ENCODE measurements around the gene GRID1. TPM values are rescaled to one million over a fixed set of nuclear protein-coding genes. Genes with fewer than 3 reads are reported as not detected.

GRID1 gene
- total RNA-seq, 4 donors from 2014 or later = 0.40 to 1.9 (median 1.00) TPM

- Histone ChIP-seq H3K36me3 (no peaks in the 10 kb centered on the region), H3K9me3 (no peaks in the 10 kb centered on the region), H3K27me3 (no peaks in the 10 kb centered on the region), H3K27ac (no peak overlapping the region), H3K4me3 (no peak overlapping the region), H3K4me1 (no peaks in the 10 kb centered on the region)
- intact Hi-C loops (cut with DNase I; ENCODE audit: low total_unique reads) = no loop called here
- WGBS, 2 donors (ENCODE audit: low coverage in 1 of 2) = 86% methylated on average over 7 to 16 of the region's 18 CpGs
- TF ChIP-seq POLR2AphosphoS5 (IDR thresholded peaks at IDR 0.05) (no peak), POLR2A (IDR thresholded peaks at IDR 0.05) (no peak), EP300 (IDR thresholded peaks at IDR 0.05; ENCODE audit: low read depth) (no peak), CTCF (IDR thresholded peaks at IDR 0.05) (no peak)
- DNase-seq = no peak
- in situ Hi-C loops (cut with MboI; ENCODE audit: low pct_ligation_motif_present in 1 of 4, low pct_unique_long_range_greater_than_20kb in 1 of 4, low sequenced_read_pairs in 3 of 4) = no loop called here
These were observed 235.7 kb downstream of the GRID1 start for GRCh38 chr10:86130737-86131475.

- Histone ChIP-seq H3K9me3 (no peaks in the 10 kb centered on the region), H3K27me3 (no peaks in the 10 kb centered on the region), H3K4me3 (no peak overlapping the region), H3K4me1 (no peaks in the 10 kb centered on the region), H3K27ac (no peak overlapping the region), H3K36me3 (no peaks in the 10 kb centered on the region)
- TF ChIP-seq EP300 (IDR thresholded peaks at IDR 0.05; ENCODE audit: low read depth) (no peak), CTCF (IDR thresholded peaks at IDR 0.05) (no peak), POLR2AphosphoS5 (IDR thresholded peaks at IDR 0.05) (no peak), POLR2A (IDR thresholded peaks at IDR 0.05) (no peak)
- in situ Hi-C loops (cut with MboI; ENCODE audit: low pct_ligation_motif_present in 1 of 4, low pct_unique_long_range_greater_than_20kb in 1 of 4, low sequenced_read_pairs in 3 of 4) = no loop called here
- no peak for DNase-seq
- intact Hi-C loops (cut with DNase I; ENCODE audit: low total_unique reads) = no loop called here
These were observed 236.6 kb downstream of the GRID1 start for GRCh38 chr10:86130041-86130440.

GRCh38 chr10:86128360-86128759 is 238.2 kb downstream of the GRID1 start:
- in situ Hi-C loops (cut with MboI; ENCODE audit: low pct_ligation_motif_present in 1 of 4, low pct_unique_long_range_greater_than_20kb in 1 of 4, low sequenced_read_pairs in 3 of 4) = no loop called here
- intact Hi-C loops (cut with DNase I; ENCODE audit: low total_unique reads) = no loop called here
- TF ChIP-seq CTCF (IDR thresholded peaks at IDR 0.05) = no peak
- no peak for TF ChIP-seq POLR2A (IDR thresholded peaks at IDR 0.05)
- TF ChIP-seq POLR2AphosphoS5 (IDR thresholded peaks at IDR 0.05) = no peak
- no peak for TF ChIP-seq EP300 (IDR thresholded peaks at IDR 0.05; ENCODE audit: low read depth)
- DNase-seq = no peak
- no peaks in the 10 kb centered on the region for H3K4me1 ChIP-seq
- H3K36me3 ChIP-seq = no peaks in the 10 kb centered on the region
- H3K9me3 ChIP-seq = no peaks in the 10 kb centered on the region
- H3K27me3 ChIP-seq = no peaks in the 10 kb centered on the region
- H3K4me3 ChIP-seq = no peak overlapping the region
- H3K27ac ChIP-seq = no peak overlapping the region
- WGBS, 2 donors (ENCODE audit: low coverage in 1 of 2) = 57 to 59% methylated on average over 3 to 5 of the region's 5 CpGs

- H3K9me3 ChIP-seq = no peaks in the 10 kb centered on the region
- TF ChIP-seq POLR2A (IDR thresholded peaks at IDR 0.05) (no peak), CTCF (IDR thresholded peaks at IDR 0.05) (no peak), EP300 (IDR thresholded peaks at IDR 0.05; ENCODE audit: low read depth) (no peak), POLR2AphosphoS5 (IDR thresholded peaks at IDR 0.05) (no peak)
- no peak overlapping the region for H3K4me3 ChIP-seq
- intact Hi-C loops (cut with DNase I; ENCODE audit: low total_unique reads) (no loop called here), in situ Hi-C loops (cut with MboI; ENCODE audit: low pct_ligation_motif_present in 1 of 4, low pct_unique_long_range_greater_than_20kb in 1 of 4, low sequenced_read_pairs in 3 of 4) (no loop called here)
- H3K4me1 ChIP-seq = no peaks in the 10 kb centered on the region
- WGBS, 2 donors (ENCODE audit: low coverage in 1 of 2) = 59% methylated on average over 8 of the region's 8 CpGs; no CpG with 5 or more reads in 1 of the 2 donors
- no peaks in the 10 kb centered on the region for H3K27me3 ChIP-seq
- no peaks in the 10 kb centered on the region for H3K36me3 ChIP-seq
- no peak for DNase-seq
- H3K27ac ChIP-seq = no peak overlapping the region
These were observed 239.2 kb downstream of the GRID1 start for GRCh38 chr10:86127274-86127819.
